HG02943 (cell line): ENCODE measurements around the gene C6.
"Not testable (repeated sequence)": the region's sequence is repeated elsewhere in the genome, so short reads cannot be mapped to it uniquely, and the experiment has no call there.

Source experiments
- ATAC-seq: cut with Tn5 transposase; IDR thresholded peaks from one replicate; pipeline ENCODE4 v1.9.1; 2021; ENCODE audit warnings: mild to moderate bottlenecking, low read depth, moderate library complexity; ENCODE audit not compliant: unreplicated experiment

C6 gene

DNA sequence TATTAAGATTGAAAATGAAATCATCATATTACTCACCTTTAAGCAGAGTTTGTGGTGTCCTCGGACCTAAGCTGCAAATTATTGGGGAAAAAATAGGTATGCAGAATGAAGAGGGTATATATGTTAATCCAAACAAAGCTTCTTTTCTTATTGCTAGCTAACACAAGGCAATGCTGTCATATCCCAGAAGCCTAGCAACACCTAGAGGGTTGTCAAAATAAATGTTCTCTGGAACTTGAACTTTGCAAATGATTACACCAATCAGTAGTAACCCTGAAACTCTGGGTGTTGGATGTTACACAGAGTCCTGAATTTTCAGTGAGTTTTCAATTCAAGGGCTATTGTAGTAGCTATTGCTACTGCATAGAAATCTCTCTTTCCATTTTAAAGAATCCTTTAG, at the start of gene C6:
TSS of gene C6 (minus strand) at position 193 of the 400 bp plus-strand sequence. CDS start 10,302 bp downstream, outside the sequence.
- no peak for ATAC-seq

DNA sequence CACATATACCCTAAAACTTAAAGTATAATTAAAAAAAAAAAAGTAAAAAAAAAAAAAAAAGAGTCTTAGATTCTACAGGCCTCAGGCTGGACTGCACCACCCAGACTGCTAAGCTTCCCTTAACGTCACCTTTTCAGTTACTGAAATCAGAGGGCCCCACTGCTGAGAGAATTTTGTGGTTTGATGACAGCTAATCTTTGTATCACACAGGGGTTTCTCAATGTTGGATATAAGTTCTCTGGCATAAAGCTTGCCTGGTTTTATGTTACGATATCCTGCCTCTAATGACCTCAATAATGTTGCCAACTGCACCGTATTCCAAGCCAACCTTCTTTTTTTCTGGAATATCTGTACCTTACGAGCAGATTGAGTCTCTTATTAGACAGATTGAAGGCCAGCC, 43.1 kb upstream of the C6 start:
- no peak for ATAC-seq

DNA sequence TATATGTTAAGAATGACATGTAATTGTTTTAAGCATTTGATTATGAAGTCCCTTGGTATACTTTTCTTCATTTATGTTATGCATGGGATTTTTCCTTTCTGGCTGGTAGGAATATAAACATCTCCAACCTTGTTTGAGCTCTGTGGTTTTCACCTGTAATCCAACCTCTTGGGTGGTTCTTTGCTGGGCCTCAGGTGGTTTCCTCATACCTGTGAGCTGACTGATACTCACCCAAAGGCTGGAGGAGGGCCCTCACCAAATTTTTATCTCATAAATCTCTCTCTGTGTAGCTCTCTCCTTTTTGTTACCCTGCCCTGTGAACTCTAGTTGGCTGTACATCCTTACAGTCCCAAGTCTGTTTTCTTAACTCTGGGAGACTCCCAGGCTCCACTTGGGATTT, 39.8 kb upstream of the C6 start:
- no peak for ATAC-seq

DNA sequence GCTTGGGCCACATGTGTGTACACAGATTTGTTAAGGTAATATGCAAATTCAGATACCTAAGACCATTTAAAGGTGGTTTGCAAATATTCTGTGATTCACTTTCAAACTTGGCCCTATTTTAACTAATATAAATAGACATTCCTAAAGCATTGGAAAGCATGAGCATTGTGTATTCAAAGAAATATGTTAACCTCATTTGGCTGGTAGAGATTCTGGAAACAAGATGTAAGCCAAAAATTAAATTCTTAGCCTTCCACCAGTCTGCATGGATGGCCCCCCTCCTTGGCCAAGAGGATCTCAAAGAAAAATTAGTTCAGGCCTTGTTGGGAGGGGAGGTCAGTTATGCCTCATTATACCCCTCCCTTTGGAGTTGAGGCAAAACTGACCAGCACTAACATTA, 38.7 kb upstream of the C6 start:
- no peak for ATAC-seq

DNA sequence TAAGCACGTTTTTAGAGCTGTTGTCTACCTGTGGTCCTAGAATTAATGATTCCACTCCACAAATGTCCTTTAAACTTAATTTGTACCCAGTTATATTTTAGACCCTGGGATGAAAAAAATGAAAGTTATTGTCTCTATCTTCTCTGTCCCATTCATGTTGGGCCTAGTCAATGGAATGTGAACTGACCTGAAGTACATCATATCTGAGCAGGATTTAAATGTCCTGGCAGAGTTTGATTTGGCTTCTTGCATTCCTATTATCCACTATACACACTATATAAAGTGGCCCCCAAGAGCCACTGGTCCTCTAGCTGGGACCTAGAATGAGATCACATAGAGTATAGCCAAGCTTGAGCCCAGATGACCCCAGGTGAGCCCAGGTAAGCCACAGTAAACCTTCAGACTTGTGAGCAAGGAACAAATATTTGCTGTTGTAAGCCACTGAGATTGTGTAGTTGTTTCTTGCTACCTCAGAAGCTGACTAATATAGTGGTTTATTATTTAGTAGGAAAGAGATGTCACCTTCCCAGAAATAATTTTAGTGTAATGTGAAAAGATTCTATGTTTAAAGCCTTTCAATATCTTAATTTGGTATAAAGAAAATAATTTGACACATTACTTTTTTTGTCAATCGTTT, 37.1 kb upstream of the C6 start:
- ATAC-seq = no peak

DNA sequence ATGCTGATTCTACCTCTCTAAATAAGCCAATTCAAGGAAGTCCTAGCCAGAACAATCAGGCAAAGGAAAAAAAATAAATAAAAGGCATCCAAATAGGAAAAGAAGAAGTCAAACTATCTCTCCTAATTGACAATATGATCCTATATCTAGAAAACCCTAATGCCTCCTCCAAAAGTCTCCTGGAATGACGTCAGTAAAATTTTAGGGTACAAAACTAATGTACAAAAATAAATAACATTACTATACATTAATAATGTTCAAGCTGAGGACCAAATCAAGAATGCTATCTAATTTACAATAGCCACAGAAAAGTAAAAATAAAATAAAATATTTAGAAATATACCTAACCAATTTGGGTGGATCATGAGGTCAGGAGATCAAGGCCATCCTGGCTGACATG, 33.8 kb upstream of the C6 start:
- no peak for ATAC-seq

DNA sequence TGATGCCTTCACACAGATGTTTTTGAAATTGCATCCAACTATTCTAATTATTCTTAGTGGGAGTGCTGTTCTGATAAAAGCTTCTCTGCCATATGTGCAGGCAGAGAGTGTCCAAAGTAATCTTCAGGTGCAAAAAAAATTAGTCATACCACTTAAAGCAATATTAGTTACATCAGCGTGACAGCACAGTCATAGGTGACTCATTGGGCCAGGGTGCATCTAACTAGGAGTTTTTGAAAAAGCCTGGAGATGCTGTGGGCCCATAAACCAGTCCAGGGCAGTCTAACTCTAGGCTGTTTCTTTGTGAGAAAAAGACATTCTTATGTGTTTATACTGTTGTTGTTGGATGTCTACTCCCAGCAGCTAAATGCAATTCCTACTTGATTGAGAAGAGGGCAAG, 33.0 kb upstream of the C6 start:
- no peak for ATAC-seq

DNA sequence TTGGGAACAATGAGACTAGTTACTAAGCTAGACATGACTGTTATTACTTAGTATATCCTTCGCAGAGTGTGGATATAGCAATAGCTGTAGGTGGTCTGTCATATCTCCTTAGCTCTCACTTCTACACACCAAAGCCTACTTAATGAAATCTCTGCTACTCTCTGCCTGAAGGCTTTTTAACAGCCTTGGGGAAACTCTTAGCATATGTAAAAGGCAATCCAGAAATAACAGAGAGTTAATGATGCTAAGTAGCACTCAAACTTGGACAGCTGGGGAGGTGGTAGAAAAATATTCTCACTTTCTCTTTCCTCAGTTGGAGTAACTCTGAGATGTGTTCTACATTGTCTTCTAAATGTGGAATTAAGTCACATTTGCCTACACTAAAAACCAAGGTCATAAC, 30.2 kb upstream of the C6 start:
- ATAC-seq = no peak

DNA sequence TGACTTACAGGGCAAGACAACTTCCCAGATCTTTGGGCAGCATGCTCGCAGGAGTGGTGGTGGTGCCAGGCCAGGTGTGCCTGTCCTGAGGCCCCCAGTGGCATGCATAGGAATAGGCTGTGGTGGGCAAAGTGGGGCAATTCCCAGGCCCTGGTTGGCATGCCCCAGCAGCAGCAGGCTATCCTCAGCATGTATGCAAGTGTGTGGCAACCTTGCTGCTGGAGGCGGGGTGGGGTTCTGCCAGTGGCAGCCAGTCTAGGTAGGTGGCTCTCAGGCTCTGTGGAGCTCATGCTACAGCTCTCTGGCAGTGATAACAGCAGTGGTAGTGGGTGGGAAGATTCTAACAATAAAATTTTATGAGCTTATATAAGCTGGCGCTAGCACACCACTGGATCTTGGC, 27.7 kb upstream of the C6 start:
- ATAC-seq = no peak

DNA sequence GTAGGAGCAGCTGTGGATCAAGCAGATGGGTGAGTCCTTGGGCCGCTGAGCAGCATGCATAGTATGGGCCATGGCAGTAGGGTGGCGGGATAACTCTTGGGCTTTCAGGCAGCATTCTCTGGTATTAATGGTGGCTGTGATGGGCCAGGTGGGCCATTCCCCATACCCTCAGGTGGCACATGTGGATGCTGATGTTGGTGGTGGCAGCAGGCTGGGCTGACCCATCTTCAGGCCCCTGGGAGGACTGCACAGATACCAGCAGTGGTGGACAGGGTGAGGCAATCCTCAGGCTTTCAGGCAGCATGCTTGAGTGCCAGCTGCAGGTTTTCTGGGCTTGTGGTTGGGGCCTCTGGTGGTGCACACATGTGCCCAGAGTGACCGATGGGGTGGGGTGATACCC, 27.1 kb upstream of the C6 start:
- ATAC-seq = no peak

DNA sequence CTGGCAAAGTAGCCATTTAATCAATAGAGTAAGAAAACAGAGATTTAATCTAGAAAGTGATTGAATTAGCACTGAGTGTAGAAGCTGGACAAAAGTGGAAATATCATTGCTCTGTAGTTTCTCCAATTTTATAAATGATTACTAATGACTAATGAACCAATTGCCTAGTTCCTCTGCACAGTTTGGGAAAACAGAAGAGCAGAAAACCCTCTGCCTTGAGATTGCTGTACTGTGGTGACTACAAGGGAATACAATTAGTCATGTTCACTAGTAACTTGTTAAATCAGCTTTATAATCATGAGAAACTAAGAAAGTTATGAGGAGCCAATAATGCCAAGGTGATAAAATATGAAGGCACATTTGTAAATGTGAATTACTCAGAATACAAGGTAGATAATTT, 21.1 kb upstream of the C6 start:
- no peak for ATAC-seq

DNA sequence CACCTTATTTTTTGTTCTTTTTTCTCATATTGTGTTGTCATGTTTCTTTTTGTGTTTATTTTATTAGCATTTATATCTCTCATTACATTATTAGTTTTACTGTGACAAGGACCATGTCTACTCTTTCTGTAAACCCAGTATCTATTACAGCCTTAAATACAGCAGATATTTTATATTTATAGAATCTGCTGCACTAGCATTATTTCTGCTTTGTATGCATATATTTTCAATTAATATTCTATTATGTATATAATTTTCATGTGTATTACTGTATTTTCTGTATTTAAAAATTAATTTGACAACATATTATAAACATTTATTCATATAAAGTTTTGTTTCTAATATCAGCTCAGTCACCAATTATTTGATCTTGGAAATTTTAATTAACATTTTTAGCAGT, 19.5 kb upstream of the C6 start:
- no peak for ATAC-seq

DNA sequence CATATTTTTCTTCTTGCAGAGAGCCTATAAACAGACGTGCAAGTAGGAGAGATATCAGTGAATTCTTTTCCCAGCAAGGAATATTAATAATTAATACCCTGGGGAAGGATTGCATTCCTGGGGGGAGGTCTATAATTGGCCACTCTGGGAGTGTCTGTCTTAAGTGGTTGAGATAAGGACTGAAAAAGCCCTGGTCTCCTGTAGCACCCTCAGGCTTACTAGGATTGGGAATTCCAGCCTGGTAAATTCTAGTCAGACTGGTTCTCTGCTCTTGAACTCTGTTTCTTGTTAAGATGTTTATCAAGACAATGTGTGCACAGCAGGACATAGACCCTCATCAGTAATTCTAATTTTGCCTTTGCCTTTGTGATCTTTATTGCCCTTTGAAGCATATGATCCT, 16.9 kb upstream of the C6 start:
- ATAC-seq = not testable (repeated sequence)

DNA sequence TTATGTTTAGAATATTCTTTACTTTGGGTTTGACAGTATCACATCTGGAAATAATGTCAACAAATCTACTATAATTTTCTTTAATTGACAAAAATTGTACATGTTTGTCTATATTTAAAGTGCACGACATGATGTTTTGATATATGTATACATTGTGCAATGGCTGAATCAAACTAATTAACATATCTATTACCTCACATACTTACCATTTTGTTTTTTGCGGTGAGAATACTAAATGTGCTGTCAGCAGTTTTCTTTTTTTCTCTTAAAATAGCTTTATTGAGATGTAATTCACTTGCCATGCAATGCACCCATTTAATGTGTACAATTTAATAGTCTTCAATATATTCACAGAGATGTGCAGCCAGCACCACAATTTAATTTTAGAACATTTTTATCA, 10.6 kb upstream of the C6 start:
- ATAC-seq = no peak

DNA sequence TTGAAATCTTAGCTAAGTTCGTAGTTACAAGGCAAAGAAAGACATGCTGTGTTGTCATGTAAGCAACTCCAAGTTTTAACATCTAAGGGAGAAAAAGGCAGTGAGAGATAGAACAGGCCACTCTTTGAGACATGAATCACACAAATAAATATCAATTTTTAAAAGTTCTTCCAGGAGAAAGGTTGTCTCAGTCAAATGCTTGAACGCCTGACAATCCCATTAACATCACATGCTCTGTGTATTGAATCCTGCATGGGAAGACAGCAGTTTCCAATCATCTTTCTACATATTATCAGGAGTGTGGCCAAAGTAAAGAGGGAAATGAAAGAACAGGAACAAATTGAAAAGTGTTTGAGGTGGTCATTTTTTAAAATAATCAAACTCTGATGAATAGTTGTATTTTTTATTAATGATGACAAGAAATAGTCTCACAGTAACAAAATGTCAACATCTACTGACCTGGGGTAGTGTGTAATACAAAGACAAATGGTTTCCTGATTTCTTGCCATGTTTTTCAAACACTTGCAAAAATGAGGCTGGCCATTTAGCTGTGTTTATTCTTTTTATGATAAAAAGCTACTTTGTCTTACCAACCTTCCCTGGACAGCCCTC, 6.4 kb upstream of the C6 start:
- no peak for ATAC-seq

DNA sequence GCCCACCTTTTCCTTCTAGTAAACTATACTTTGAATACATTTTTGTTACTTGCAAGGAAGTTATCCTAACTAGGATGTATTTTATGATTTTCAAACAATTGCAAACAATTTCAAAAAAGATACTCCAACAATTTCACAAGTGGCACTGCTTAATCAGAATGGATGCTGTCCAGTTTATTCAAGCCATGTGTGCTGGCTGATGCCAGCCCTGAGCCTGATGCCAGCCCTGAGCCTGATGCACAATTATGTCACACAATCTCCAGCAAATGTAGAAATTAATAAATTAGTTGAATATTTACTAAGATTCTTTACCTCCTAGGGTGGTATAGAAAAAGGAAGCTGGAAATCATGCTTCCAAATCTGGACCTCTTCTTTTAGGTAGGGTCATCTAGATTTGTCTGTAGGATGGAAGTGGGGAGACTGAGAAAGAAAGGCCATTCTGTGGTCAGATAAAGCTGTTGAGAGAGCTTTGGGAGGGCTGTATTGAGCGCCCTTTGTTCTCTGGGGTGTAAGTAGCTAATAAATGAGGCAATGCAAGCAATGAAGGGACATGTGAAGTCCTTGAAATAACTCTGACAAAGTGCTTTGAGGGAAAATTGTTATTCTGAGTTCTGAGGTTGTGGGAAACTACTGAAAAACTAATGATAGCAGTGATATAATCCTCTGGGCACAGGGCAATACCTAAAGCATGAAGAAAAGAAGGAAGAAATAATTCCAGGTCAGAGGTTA, 5.8 kb upstream of the C6 start:
- ATAC-seq = no peak

DNA sequence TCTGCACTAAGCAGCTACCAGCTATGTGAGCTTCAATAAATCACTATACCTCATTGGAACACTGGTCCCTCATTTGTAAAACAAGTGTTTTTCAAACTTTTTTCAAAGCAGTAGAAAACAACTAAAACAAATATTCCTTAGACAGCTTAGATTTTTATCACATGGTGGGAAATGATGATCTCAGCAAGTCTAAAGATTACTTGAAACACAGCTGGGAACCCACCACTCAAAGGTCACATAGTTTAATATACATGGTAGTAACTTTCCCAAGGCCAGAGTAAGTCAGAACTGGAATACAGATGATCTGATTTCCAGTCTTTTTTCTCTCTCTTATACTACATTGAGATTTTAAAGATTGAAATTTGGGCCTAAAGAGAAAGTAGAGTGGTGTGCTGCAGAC, 850 bp upstream of the C6 start:
- ATAC-seq = no peak

DNA sequence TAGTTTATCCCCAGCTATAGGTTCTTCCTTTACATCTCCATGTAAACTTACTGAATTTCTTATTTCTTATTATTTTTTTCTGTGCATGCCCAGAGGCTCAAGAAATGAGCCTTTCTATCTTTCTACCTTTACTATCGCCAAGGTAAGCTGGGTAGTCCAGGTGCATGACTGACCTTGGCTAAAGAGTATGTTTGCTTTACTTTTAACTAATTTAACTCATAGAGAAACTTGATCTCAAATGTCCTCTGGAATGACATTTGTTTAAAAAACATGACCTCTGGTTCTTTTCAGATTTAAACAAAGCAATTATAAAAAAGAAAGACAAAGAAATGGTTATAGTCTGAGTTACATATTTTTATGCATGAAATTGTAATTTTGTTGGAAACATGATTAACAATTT, 397 bp downstream of the C6 start:
- ATAC-seq = no peak

DNA sequence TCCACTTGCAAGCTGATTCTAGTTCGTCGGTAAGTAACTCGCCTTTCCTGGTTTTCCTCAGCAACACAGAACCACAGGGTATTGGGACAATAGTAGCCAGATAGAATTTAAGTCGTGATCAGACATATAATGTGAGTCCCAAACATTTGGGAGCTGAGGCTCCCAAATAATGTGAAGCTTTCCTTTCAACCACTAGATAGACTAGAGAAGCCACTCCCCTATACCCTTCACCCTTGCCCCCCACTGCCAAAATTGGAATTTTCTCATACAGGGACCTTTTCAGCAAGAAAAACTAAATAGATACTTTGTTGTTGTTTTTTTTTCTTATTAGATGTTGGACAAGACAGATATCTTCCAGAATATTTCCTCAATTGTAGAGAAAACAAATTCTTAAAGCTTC, 1.9 kb downstream of the C6 start:
- ATAC-seq = no peak

DNA sequence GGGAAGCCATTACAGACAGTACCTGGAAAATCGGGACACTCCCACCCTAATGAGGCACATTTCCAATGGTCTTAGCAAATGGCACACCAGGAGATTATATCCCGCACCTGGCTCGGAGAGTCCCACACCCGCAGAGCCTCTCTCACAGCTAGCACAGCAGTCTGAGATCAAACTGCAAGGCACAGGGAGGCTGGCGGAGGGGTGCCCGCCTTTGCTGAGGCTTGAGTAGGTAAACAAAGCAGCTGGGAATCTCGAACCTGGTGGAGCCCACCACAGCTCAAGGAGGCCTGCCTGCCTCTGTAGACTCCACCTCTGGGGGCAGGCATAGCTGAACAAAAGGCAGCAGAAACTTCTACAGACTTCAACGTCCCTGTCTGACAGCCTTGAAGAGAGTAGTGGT, 7.9 kb downstream of the C6 start:
- not testable (repeated sequence) for ATAC-seq

DNA sequence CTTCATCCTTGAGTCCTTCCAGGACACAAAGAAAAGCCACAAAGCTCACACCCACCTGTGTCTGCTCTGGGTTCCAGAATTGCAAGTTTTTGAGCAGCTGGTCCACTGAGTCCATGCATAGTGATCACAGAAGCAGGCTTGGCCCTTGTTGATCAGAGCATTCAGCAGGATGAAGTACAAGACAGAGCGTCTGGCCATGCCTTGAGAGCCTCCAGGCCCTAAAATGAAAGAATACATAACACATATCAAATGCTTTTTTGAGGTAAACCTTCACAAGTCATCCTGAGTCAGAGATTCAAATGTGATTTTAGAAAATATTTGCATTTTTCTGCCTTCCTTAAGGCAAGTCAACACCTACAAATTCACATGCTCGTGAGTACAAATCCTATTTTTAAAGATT, 10.3 kb downstream of the C6 start:
- no peak for ATAC-seq
